Prostate gland (tissue), 2 donors: ENCODE results near the gene SENP7.

ENCODE experiments used
- POLR2A ChIP-seq: fragments of 450-650 bp; IDR thresholded peaks from one replicate; pipeline ENCODE4 v1.6.1; 2016; ENCODE audit warnings: antibody characterized with exemption, mild to moderate bottlenecking
- POLR2AphosphoS5 ChIP-seq: sonication (generic); formaldehyde crosslinking; IDR thresholded peaks from one replicate; pipeline ENCODE4 v1.6.1; 2017; ENCODE audit warnings: antibody characterized with exemption
- TF ChIP-seq, protein P1 (sequence below), 4 experiments: fragments of 200-600 bp in 2 of 4; fragments of 450-650 bp in 2 of 4; sonication (generic) in 2 of 4; IDR thresholded peaks; 1 replicate in 3 of 4; 2 replicates in 1 of 4; pipeline ENCODE4 v1.5.1; 2016 to 2019; ENCODE audit warnings: antibody characterized with exemption in 4 of 4, mild to moderate bottlenecking in 2 of 4, moderate library complexity in 2 of 4

DNA sequence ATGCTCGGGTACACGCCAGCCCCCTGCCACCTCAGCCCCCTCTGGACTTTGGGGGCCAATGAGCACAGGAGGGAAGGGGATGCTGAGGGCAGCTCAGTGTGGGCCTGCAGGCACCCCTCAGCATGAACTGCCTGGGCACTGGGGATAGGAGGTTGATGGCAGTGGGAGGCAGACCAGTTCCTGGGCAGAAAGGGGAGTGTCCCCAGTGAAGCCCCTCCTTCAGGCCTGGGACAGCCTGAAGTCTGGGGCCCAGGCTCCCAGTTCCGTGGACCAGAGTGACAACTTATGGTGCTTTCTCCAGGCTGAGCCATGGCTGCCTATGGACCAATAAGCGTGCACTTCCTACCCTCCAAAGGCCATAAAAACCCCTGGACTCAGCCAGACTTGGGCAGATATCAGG, 129.4 kb downstream of the SENP7 start:
- TF ChIP-seq, protein P1, sequence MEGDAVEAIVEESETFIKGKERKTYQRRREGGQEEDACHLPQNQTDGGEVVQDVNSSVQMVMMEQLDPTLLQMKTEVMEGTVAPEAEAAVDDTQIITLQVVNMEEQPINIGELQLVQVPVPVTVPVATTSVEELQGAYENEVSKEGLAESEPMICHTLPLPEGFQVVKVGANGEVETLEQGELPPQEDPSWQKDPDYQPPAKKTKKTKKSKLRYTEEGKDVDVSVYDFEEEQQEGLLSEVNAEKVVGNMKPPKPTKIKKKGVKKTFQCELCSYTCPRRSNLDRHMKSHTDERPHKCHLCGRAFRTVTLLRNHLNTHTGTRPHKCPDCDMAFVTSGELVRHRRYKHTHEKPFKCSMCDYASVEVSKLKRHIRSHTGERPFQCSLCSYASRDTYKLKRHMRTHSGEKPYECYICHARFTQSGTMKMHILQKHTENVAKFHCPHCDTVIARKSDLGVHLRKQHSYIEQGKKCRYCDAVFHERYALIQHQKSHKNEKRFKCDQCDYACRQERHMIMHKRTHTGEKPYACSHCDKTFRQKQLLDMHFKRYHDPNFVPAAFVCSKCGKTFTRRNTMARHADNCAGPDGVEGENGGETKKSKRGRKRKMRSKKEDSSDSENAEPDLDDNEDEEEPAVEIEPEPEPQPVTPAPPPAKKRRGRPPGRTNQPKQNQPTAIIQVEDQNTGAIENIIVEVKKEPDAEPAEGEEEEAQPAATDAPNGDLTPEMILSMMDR (IDR thresholded peaks at IDR 0.05), result no peak
- TF ChIP-seq POLR2AphosphoS5 (no peak), POLR2A (no peak)
